Suppressor macrophage treated with lipopolysaccharide for 4 hours (primary cell): Measurements from ENCODE around the gene PGAM2.
"Not testable (repeated sequence)": the region's sequence is repeated elsewhere in the genome, so short reads cannot be mapped to it uniquely, and the experiment has no call there.

Experiments
- DNase-seq: peaks from one replicate; pipeline ENCODE4 v3.0.0-alpha.2; 2020

Gene PGAM2

GRCh38 chr7:44046321-44047061 lies 18.9 kb downstream of the PGAM2 start:
- peak; percentile 72 for DNase-seq

- DNase-seq: peak; percentile 62
These were observed 19.9 kb downstream of the PGAM2 start for GRCh38 chr7:44045226-44046014.

- DNase-seq: peak; percentile 97
These were observed 20.8 kb downstream of the PGAM2 start, which contains the start of gene DBNL for GRCh38 chr7:44044315-44045225. Gene DBNL (plus strand): TSS chr7:44044702. CDS start chr7:44044738, 36 bp downstream.

GRCh38 chr7:44043902-44044301 lies 21.5 kb downstream of the PGAM2 start:
- no peak for DNase-seq

- no peak for DNase-seq
These were observed 23.1 kb downstream of the PGAM2 start for GRCh38 chr7:44042221-44042620.

GRCh38 chr7:44040493-44040891 lies 24.9 kb downstream of the PGAM2 start:
- not testable (repeated sequence) for DNase-seq

GRCh38 chr7:44039800-44040492 lies 25.4 kb downstream of the PGAM2 start:
- not testable (repeated sequence) for DNase-seq

DNA sequence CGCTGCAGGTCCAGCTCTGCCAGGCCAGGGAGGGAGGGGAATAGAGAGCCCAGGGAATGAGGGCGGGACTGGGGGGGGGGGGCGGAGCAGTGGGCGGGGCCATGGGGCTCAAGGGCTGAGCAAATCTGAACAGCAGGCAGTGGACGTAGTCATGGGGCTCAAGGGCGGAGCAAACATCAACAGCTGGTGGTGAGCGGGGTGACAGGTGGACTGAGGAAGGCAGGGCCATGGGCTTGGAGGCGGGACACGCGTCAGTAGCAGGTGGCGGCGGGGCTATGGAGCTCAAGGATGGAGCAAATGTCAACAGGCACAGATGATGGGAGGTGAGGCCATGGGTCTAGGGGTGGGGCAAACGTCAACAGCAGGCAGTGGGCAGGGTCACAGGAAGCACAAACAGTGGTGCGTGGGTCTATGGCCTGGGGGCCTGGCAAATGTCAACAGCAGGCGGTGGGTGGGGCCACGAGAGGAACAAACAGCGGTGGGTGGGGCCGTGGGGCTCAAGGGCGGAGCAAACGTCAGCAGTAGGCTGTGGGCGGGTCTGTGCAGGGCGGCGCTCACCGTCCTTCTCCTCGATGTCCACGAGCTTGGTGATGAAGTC lies 26.3 kb downstream of the PGAM2 start:
- DNase-seq: peak; percentile 91

DNA sequence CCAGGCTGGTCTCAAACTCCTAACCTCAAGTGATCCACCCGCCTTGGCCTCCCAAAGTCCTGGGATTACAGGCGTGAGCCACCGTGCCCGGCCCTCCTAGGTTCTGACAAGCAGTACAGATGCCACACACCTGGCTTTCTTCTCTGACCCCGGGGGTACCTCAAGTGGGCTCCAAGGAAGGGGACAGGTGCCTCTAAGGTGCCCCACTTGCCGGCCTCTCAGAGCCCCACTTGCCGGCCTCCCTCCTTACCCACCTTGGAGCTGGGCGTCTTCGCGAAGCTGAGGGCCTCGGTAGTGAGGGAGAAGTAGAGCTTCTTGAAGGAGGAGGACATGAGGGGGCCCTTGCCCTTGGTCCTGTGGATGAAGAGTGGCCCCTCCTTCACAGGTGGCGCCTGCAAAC lies 26.8 kb downstream of the PGAM2 start:
- DNase-seq: not testable (repeated sequence)

DNA sequence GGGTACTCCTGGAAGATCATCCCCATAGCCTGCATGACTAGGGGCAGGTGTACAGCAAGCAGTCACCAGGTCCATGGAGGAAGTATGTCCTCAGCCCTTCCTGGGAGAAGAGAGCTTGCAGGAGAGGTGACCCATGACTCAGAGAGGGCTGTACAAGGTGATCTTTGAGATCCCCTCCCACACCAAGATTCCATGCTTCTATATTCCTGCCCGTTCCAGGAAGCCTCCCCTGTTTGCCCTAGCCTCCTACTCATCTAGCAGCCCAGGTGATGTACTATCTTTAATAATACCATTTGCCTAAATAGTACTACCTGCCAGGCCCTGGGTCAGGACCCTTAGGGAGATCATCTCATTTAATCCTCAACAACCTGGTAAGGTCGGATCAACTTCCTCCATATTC lies 27.4 kb downstream of the PGAM2 start:
- DNase-seq: not testable (repeated sequence)

- DNase-seq: peak; percentile 47
These were observed 29.0 kb downstream of the PGAM2 start for GRCh38 chr7:44036364-44036763.

DNA sequence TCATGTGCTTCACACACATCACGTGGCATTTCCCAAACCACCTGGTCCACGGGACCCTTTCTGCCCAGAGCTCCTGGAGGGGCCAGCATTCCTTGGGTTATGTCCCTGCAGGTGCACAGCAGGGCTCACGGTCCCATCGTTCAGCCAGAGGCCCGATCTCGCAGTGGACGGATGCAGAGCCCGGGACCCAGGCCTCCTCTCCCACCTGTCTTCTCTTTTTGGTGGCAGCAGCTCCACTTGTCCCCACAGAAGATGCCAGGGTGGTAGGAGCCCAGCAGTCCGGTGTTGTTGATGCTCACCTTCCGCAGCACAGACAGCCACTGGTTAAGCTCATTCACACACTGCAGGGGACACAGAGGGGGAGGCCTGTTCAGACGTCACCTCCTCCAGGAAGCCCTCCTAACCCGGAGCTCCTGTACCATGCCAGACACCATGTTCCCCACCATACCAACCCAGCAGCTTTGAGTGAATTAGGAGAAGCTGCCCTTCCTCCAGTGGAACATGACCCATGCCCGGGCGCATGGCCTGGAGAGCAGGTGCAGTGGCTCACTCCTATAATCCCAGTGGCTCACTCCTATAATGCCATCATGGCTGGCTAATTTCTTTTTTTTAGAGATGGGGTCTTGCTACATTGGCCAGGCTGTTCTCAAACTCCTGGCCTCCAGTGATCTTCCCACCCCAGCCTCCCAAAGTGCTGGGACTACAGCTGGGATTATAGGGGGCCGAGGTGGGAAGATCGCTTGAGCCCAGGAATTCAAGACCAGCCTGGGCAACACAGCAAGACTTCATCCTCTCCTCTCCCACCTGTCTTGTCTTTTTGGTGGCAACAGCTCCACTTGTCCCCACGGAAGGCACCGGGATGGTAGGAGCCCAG lies 31.2 kb downstream of the PGAM2 start:
- DNase-seq: not testable (repeated sequence)

DNA sequence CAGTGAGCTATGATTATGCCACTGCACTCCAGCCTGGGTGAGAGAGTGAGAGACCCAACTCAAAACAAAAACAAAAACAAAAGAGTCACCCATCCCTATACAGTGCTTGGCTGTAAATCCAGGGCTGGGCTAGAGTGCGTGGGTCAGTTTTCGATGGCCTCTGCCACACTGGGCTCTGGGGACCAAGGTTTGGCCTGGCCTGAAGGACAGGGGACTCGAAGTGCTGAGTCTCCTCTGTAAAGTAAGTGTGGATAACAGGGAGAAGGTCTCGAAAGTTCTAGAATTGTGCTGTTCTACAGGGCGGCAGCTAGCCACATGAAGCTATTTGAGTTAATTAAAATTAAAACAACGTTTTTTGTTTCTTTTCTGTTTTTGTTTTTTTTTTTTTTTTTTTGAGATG lies 33.3 kb downstream of the PGAM2 start:
- DNase-seq: not testable (repeated sequence)

- not testable (repeated sequence) for DNase-seq
These were observed 34.0 kb downstream of the PGAM2 start for GRCh38 chr7:44031319-44031718.

GRCh38 chr7:44030029-44030428 lies 35.3 kb downstream of the PGAM2 start:
- not testable (repeated sequence) for DNase-seq

GRCh38 chr7:44029433-44029832 lies 35.9 kb downstream of the PGAM2 start:
- DNase-seq: not testable (repeated sequence)

- not testable (repeated sequence) for DNase-seq
These were observed 42.4 kb downstream of the PGAM2 start for GRCh38 chr7:44022796-44023467.

DNA sequence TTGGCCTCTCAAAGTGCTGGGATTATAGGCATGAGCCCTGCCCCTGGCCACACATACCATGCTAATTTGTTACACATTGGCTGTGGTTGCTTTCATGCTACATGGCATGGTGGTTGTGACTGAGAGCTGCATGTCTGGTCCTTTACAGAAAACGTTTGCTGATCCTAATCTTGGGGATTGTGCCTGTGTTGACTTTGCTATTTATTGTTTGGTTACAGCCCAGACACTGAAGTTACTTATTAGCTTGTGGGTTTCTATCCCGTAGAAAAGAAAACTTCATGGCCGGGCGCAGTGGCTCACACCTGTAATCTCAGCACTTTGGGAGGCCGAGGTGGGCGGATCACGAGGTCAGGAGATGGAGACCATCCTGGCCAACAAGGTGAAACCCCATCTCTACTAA lies 43.3 kb downstream of the PGAM2 start:
- DNase-seq: not testable (repeated sequence)

DNA sequence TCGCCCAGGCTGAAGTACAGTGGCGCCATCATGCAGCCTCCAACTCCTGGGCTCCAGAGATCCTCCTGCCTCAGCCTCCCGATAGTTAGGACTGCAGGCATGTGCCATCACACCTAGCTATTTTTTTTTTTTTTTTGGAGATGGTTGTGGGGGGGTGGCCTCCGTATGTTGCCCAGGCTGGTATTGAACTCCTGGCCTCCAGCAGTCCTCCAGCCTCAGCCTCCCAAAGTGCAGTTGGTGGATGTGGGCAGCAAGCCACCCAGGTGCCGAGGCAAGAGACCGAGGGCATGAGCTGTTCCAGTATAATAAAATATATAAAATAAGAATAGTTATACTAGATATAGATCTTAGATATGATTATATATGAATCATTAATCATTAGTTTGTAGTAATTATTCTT lies 45.5 kb downstream of the PGAM2 start:
- DNase-seq: not testable (repeated sequence)
